B cell (primary cell): ENCODE data around the gene MACROH2A1. TPM values are rescaled to one million over a fixed set of nuclear protein-coding genes. Genes with fewer than 3 reads are reported as not detected.
A peak's percentile ranks its signal among the peaks of the same experiment; 100 is the strongest.

ENCODE experiments used
- ATAC-seq: fragments of 200-7000 bp; cut with Tn5 transposase; one replicate; pipeline ENCODE4 v1.10.0; 2021; ENCODE audit warnings: low read depth, mild to moderate bottlenecking, moderate number of reproducible peaks, moderate library complexity
- CTCF ChIA-PET: fragments of 350-600 bp; sonication (Branson Sonifier 250); formaldehyde crosslinking; loops from one replicate; lab custom pipeline; 2021; ENCODE audit warnings: antibody characterized with exemption, inconsistent platforms; lab: Charles Lee
- POLR2A ChIA-PET: fragments of 350-600 bp; sonication (Branson Sonifier 250); formaldehyde crosslinking; loops from one replicate; lab custom pipeline; 2021; ENCODE audit warnings: antibody characterized with exemption; lab: Charles Lee
- DNase-seq: peaks from one replicate; pipeline ENCODE4 v3.0.0; 2013
- H2AFZ ChIP-seq: 2 replicates; pipeline ENCODE4 v1.6.1; 2012; ENCODE audit warnings: mild to moderate bottlenecking, low read depth, low read length; ENCODE audit not compliant: insufficient read depth, poor library complexity, severe bottlenecking
- H3K27ac ChIP-seq, 2 donors: 1 replicate in 1 of 2; 2 replicates in 1 of 2; pipeline ENCODE4 v1.5.1; 2012 to 2013; ENCODE audit warnings: low read length in 2 of 2, mild to moderate bottlenecking in 2 of 2, moderate library complexity in 1 of 2
- H3K27me3 ChIP-seq, 4 experiments: fragments of 200-600 bp in 1 of 4; sonication (generic) in 1 of 4; replicated peaks in 1 of 4; 1 replicate in 2 of 4; 2 replicates in 2 of 4; pipeline versions ENCODE4 v1.6.1 to v1.7.0; 2013 to 2016; ENCODE audit warnings: low read length in 3 of 4, mild to moderate bottlenecking in 2 of 4, mixed read lengths in 1 of 4, moderate library complexity in 1 of 4; ENCODE audit not compliant: insufficient read depth in 4 of 4, control insufficient read depth in 3 of 4; ENCODE audit errors: control extremely low read depth in 1 of 4
- H3K36me3 ChIP-seq, 2 experiments: replicated peaks in 1 of 2; 1 replicate in 1 of 2; 2 replicates in 1 of 2; pipeline versions ENCODE4 v1.6.1 to v1.7.1; 2013; ENCODE audit warnings: low read length in 1 of 2; ENCODE audit not compliant: insufficient read depth in 2 of 2, control insufficient read depth in 1 of 2; ENCODE audit errors: control extremely low read depth in 1 of 2, extremely low read depth in 1 of 2
- H3K4me1 ChIP-seq, 2 donors: fragments of 200-600 bp in 1 of 2; sonication (generic) in 1 of 2; 1 replicate in 1 of 2; 2 replicates in 1 of 2; pipeline versions ENCODE4 v1.5.1 to v1.6.1; 2013 to 2017; ENCODE audit warnings: low read length in 2 of 2; ENCODE audit not compliant: control insufficient read depth in 2 of 2, insufficient read depth in 2 of 2
- H3K4me2 ChIP-seq: replicated peaks from 2 replicates; pipeline ENCODE3; 2012; ENCODE audit warnings: mild to moderate bottlenecking, low read depth, low read length; ENCODE audit not compliant: poor library complexity, severe bottlenecking
- H3K4me3 ChIP-seq, 5 experiments: fragments of 200-600 bp in 1 of 5; sonication (generic) in 1 of 5; 1 replicate in 3 of 5; 2 replicates in 2 of 5; pipeline versions ENCODE4 v1.5.1 to v1.7.0; 2011 to 2016; ENCODE audit warnings: low read length in 4 of 5, mild to moderate bottlenecking in 4 of 5, low read depth in 2 of 5, control low read depth in 1 of 5, moderate library complexity in 1 of 5; ENCODE audit not compliant: insufficient read depth in 1 of 5; ENCODE audit errors: control extremely low read depth in 1 of 5, extremely low read depth in 1 of 5
- H3K79me2 ChIP-seq: fragments of 200-600 bp; sonication (generic); one replicate; pipeline ENCODE4 v1.6.0; 2016; ENCODE audit warnings: low read length; ENCODE audit not compliant: control insufficient read depth, insufficient read depth
- H3K9ac ChIP-seq: fragments of 200-600 bp; sonication (generic); 2 replicates; pipeline ENCODE4 v1.6.1; 2017; ENCODE audit warnings: mild to moderate bottlenecking, low read length, moderate library complexity
- H3K9me3 ChIP-seq, 3 donors: one replicate each; pipeline versions ENCODE4 v1.6.1 to v1.7.1; 2013; ENCODE audit warnings: low read length in 2 of 3; ENCODE audit not compliant: control insufficient read depth in 2 of 3, insufficient read depth in 1 of 3; ENCODE audit errors: control extremely low read depth in 1 of 3
- H4K20me1 ChIP-seq: 2 replicates; pipeline ENCODE4 v1.6.0; 2012; ENCODE audit warnings: mild to moderate bottlenecking, low read length; ENCODE audit not compliant: insufficient read depth, control insufficient read depth, poor library complexity, severe bottlenecking
- H3K27ac Mint-ChIP-seq: one replicate; pipeline ENCODE4 v1.8.0; 2021; ENCODE audit warnings: mixed read lengths
- H3K27me3 Mint-ChIP-seq: one replicate; pipeline ENCODE4 v1.8.0; 2021; ENCODE audit warnings: mixed read lengths
- H3K4me1 Mint-ChIP-seq: one replicate; pipeline ENCODE4 v1.8.0; 2021; ENCODE audit warnings: mixed read lengths
- H3K4me3 Mint-ChIP-seq: one replicate; pipeline ENCODE4 v1.8.0; 2021; ENCODE audit warnings: mixed read lengths
- H3K9me3 Mint-ChIP-seq: one replicate; pipeline ENCODE4 v1.8.0; 2022; ENCODE audit warnings: mixed read lengths; ENCODE audit not compliant: insufficient read depth
- CTCF ChIP-seq: fragments of 200-600 bp; IDR thresholded peaks from one replicate; pipeline ENCODE4 v1.8.0; 2022; ENCODE audit warnings: antibody characterized with exemption, mild to moderate bottlenecking
- EZH2 ChIP-seq: IDR thresholded peaks from 2 replicates; pipeline ENCODE4 v1.6.1; 2012; ENCODE audit warnings: borderline replicate concordance, low read depth, mild to moderate bottlenecking, moderate library complexity, low read length; ENCODE audit not compliant: insufficient read depth, poor library complexity, severe bottlenecking
- WGBS: methylation state at CpG from one replicate; pipeline ENCODE4 v1.1.5; 2013; ENCODE audit warnings: missing lambda C conversion rate; ENCODE audit not compliant: insufficient coverage; 5-methylcytosine and 5-hydroxymethylcytosine counted together
- intact Hi-C: fragments of 100-400 bp; cut with micrococcal nuclease; formaldehyde crosslinking; loops from one replicate; pipeline ENCODE4 v1.10.0; 2022
- polyA plus RNA-seq: library from polyadenylated mRNA; depleted of rRNA; stranded (reverse); fragments of >200 nt; gene quantifications from 2 replicates; pipeline ENCODE4 v1.2.3, GENCODE V29; 2012
- total RNA-seq, 2 donors: library from RNA; stranded (reverse); fragments of 120-200 nt in 1 of 2; gene quantifications; 1 replicate in 1 of 2; 2 replicates in 1 of 2; pipeline versions ENCODE4 v1.2.3 to v1.2.4, GENCODE V29; 2013 to 2022

Gene MACROH2A1
- total and polyA plus RNA-seq, 2 donors (not counting 1 experiment from before 2014, with no cell fraction given): 80.1 to 99.7 TPM

GRCh38 chr5:135387629-135387960 lies 11.4 kb downstream of the MACROH2A1 start:
- Mint-ChIP-seq H3K4me1 (peaks cover 38% of the 10 kb centered on the region), H3K27me3 (no peaks in the 10 kb centered on the region), H3K27ac (no peak overlapping the region), H3K9me3 (no peaks in the 10 kb centered on the region), H3K4me3 (no peak overlapping the region)
- peaks cover 94% of the 10 kb centered on the region for H3K79me2 ChIP-seq
- intact Hi-C loops: no loop called here
- H3K27me3 ChIP-seq: no peaks in the 10 kb centered on the region
- H3K9me3 ChIP-seq: no peaks in the 10 kb centered on the region
- H3K4me2 ChIP-seq: no peak overlapping the region
- TF ChIP-seq CTCF (no peak), EZH2 (no peak)
- no peak overlapping the region for H2AFZ ChIP-seq
- H3K27ac ChIP-seq: peak overlapping the region in 1 of 2 donors; percentile 26
- H3K36me3 ChIP-seq: peaks cover 0 to 65% of the 10 kb centered on the region in 2 experiments
- no peak overlapping the region for H3K9ac ChIP-seq
- no peak for DNase-seq
- no peak for ATAC-seq
- ChIA-PET CTCF (no interaction called here), POLR2A (no interaction called here)
- peaks cover 77% of the 10 kb centered on the region for H4K20me1 ChIP-seq
- H3K4me1 ChIP-seq: peaks cover 14 to 27% of the 10 kb centered on the region in 2 donors
- no peak overlapping the region for H3K4me3 ChIP-seq

- H2AFZ ChIP-seq: no peak overlapping the region
- peaks cover 93% of the 10 kb centered on the region for H3K79me2 ChIP-seq
- Mint-ChIP-seq H3K9me3 (no peaks in the 10 kb centered on the region), H3K27me3 (no peaks in the 10 kb centered on the region), H3K4me1 (peaks cover 34% of the 10 kb centered on the region), H3K4me3 (no peak overlapping the region), H3K27ac (no peak overlapping the region)
- H4K20me1 ChIP-seq: peaks cover 74% of the 10 kb centered on the region
- TF ChIP-seq CTCF: no peak
- TF ChIP-seq EZH2: no peak
- ChIA-PET POLR2A (no interaction called here), CTCF (no interaction called here)
- H3K4me3 ChIP-seq: no peak overlapping the region
- peaks cover under 1 to 69% of the 10 kb centered on the region in 2 experiments for H3K36me3 ChIP-seq
- ATAC-seq: no peak
- peaks cover 14 to 21% of the 10 kb centered on the region in 2 donors for H3K4me1 ChIP-seq
- no peaks in the 10 kb centered on the region for H3K9me3 ChIP-seq
- intact Hi-C loops: no loop called here
- H3K27me3 ChIP-seq: no peaks in the 10 kb centered on the region
- DNase-seq: no peak
- H3K27ac ChIP-seq: peak overlapping the region in 1 of 2 donors; percentile 3
- 74% methylated on average over 8 of the region's 8 CpGs for WGBS
- H3K4me2 ChIP-seq: peak overlapping the region; percentile 24
- H3K9ac ChIP-seq: no peak overlapping the region
Measured at GRCh38 chr5:135386886-135387628, 12.0 kb downstream of the MACROH2A1 start.
